K562 (cell line): ENCODE measurements around the gene SCYL1. TPM values are rescaled to one million over a fixed set of nuclear protein-coding genes. Genes with fewer than 3 reads are reported as not detected.

Experiments used
- CGGBP1 ChIP-seq: fragments of 250-450 bp; sonication (Bioruptor Pico); IDR thresholded peaks from 2 replicates; pipeline ENCODE4 v1.9.0; 2021; ENCODE audit warnings: mild to moderate bottlenecking
- FUS ChIP-seq: fragments of 200-400 bp; formaldehyde crosslinking; optimal IDR thresholded peaks from 2 replicates; pipeline ENCODE3; 2017; ENCODE audit warnings: low read depth, low read length
- HBP1 ChIP-seq: fragments of 450-650 bp; formaldehyde crosslinking; IDR thresholded peaks from 2 replicates; pipeline ENCODE4 v1.4.0; 2022; ENCODE audit warnings: missing genetic modification characterization
- MTA1 ChIP-seq: fragments of 450-650 bp; IDR thresholded peaks from 2 replicates; pipeline ENCODE4 v1.6.1; 2017; ENCODE audit warnings: borderline replicate concordance
- MYC ChIP-seq, 2 experiments: fragments of 250-450 bp in 1 of 2; sonication (Bioruptor Pico) in 1 of 2; IDR thresholded peaks; 2 replicates each; pipeline versions ENCODE4 v1.5.1 to v1.6.1; 2012 to 2021; ENCODE audit warnings: low read depth in 2 of 2, borderline replicate concordance in 1 of 2, improper control_type of control experiment in 1 of 2, low read length in 1 of 2, mild to moderate bottlenecking in 1 of 2, moderate library complexity in 1 of 2
- PBX2 ChIP-seq, 2 experiments: IDR thresholded peaks in 1 of 2; conservative IDR thresholded peaks in 1 of 2; 2 replicates each; pipeline ENCODE4 v1.6.1; 2016; ENCODE audit warnings: low read depth in 2 of 2, mild to moderate bottlenecking in 1 of 2, missing compliant biosample characterization in 1 of 2, missing genetic modification characterization in 1 of 2, moderate library complexity in 1 of 2
- POLR2AphosphoS2 ChIP-seq: IDR thresholded peaks from 2 replicates; pipeline ENCODE4 v1.6.1; 2012; ENCODE audit warnings: low read length, improper control_type of control experiment
- RNF2 ChIP-seq: sonication (generic); IDR thresholded peaks from 2 replicates; pipeline ENCODE4 v1.6.1; 2016
- SMARCA5 ChIP-seq: fragments of 450-650 bp; IDR thresholded peaks from 2 replicates; pipeline ENCODE4 v1.6.1; 2016
- SRF ChIP-seq, 2 experiments: fragments of 250-450, 450-650 bp in 1 of 2; sonication (Bioruptor Pico) in 1 of 2; sonication (generic) in 1 of 2; formaldehyde crosslinking; IDR thresholded peaks; 2 replicates each; pipeline versions ENCODE4 v1.5.0 to v1.5.1; 2020 to 2022; ENCODE audit warnings: mild to moderate bottlenecking in 1 of 2, missing genetic modification reagents in 1 of 2
- TAF1 ChIP-seq: IDR thresholded peaks from 2 replicates; pipeline ENCODE4 v1.6.1; 2011; ENCODE audit warnings: mild to moderate bottlenecking, low read length, moderate library complexity; ENCODE audit not compliant: insufficient read depth, control insufficient read depth, severe bottlenecking; ENCODE audit errors: extremely low read depth
- TSC22D4 ChIP-seq: fragments of 450-650 bp; IDR thresholded peaks from 2 replicates; pipeline ENCODE4 v1.6.1; 2016; ENCODE audit warnings: missing genetic modification characterization, missing biosample characterization, control low read depth
- ZBTB11 ChIP-seq, 3 experiments: fragments of 200-800 bp in 1 of 3; fragments of 250-450 bp in 1 of 3; fragments of 450-650 bp in 1 of 3; sonication (Bioruptor Pico) in 1 of 3; sonication (Bioruptor generic) in 1 of 3; formaldehyde crosslinking in 1 of 3; IDR thresholded peaks; 2 replicates each; pipeline versions ENCODE4 v1.6.1 to v1.8.0; 2016 to 2022; ENCODE audit warnings: mild to moderate bottlenecking in 2 of 3, missing genetic modification characterization in 2 of 3, missing compliant biosample characterization in 1 of 3, moderate library complexity in 1 of 3
- ZFP30 ChIP-seq: fragments of 250-450 bp; sonication (Bioruptor Pico); IDR thresholded peaks from 2 replicates; pipeline ENCODE4 v1.8.0; 2022; ENCODE audit warnings: moderate library complexity, mild to moderate bottlenecking, inconsistent platforms, borderline replicate concordance
- ZNF224 ChIP-seq: sonication (generic); formaldehyde crosslinking; IDR thresholded peaks from 2 replicates; pipeline ENCODE4 v1.8.0; 2022; ENCODE audit warnings: mild to moderate bottlenecking, missing genetic modification reagents
- ZNF77 ChIP-seq: fragments of 250-450 bp; sonication (Bioruptor Pico); IDR thresholded peaks from 2 replicates; pipeline ENCODE4 v1.5.0; 2020
- ZSCAN32 ChIP-seq: fragments of 450-650 bp; formaldehyde crosslinking; IDR thresholded peaks from 2 replicates; pipeline ENCODE4 v1.4.0; 2020; ENCODE audit warnings: mild to moderate bottlenecking, moderate library complexity
- polyA plus RNA-seq, 8 experiments: library from polyadenylated mRNA; depleted of rRNA in 4 of 8; stranded (reverse) in 5 of 8; unstranded in 3 of 8; fragments of >200 nt; fragmentation: Nextera tagmentation in 2 of 8; fragmentation: Illumina TruSeq in 1 of 8; extraction: Ambion mirVana in 2 of 8; extraction: Trizol in 1 of 8; gene quantifications; 2 replicates each; pipeline versions ENCODE4 v1.2.1 to v1.2.3, GENCODE V29; 2011 to 2014; ENCODE audit warnings: inconsistent platforms in 1 of 8, missing spikeins in 1 of 8
- total RNA-seq, 7 experiments: library from RNA; depleted of rRNA in 6 of 7; stranded (reverse); fragments of >200 nt in 6 of 7; fragmentation: Illumina TruSeq in 2 of 7; extraction: Trizol in 2 of 7; gene quantifications; 2 replicates each; pipeline versions ENCODE4 v1.2.1 to v1.2.3, GENCODE V29; 2011 to 2021; ENCODE audit warnings: low replicate concordance in 1 of 7

SCYL1 gene
- total and polyA plus RNA-seq, 9 of the 15 experiments (the other 6 are each of a cell fraction or from before 2014, with no cell fraction given), result 1.9 to 145 (median 57.6) TPM

GRCh38 chr11:65575568-65576231 lies 50.8 kb downstream of the SCYL1 start, which contains the start of gene EHBP1L1 (continued):
- TF ChIP-seq HBP1 (CRISPR knock-in tag) (no peak), ZNF77 (CRISPR knock-in tag) (no peak), MTA1 (no peak), SMARCA5 (peak; percentile 87; the same call in 1 of the 2 replicates), CGGBP1 (CRISPR knock-in tag) (no peak), ZFP30 (no peak), ZSCAN32 (CRISPR knock-in tag) (no peak), MYC (IDR thresholded peaks at IDR 0.05; ENCODE audit: low read depth, low read length) (no peak), MYC (CRISPR knock-in tag; IDR thresholded peaks at IDR 0.05; ENCODE audit: borderline replicate concordance, low read depth) (peak; percentile 63; the same call in 1 of the 2 replicates), FUS (no peak), ZNF224 (no peak), TAF1 (peak; percentile 34), TSC22D4 (no peak), PBX2 (CRISPR knock-in tag; IDR thresholded peaks at IDR 0.05; ENCODE audit: low read depth) (no peak), PBX2 (tag; conservative IDR thresholded peaks at IDR 0.05; ENCODE audit: low read depth) (no peak), ZBTB11 (CRISPR knock-in tag; IDR thresholded peaks at IDR 0.05) (peak in 1 of 3 experiments; percentile 40; a peak in 1 of 6 replicates), RNF2 (no peak), POLR2AphosphoS2 (no peak), SRF (CRISPR knock-in tag; IDR thresholded peaks at IDR 0.05) (0 out of 4 replicates have a peak, but pooled peaks of 1 of the 2 experiments have one; percentile 6)
